CD4-positive, alpha-beta memory T cell (primary cell): ENCODE data around the gene JMJD8. TPM values are rescaled to one million over a fixed set of nuclear protein-coding genes. Genes with fewer than 3 reads are reported as not detected.
A peak's percentile ranks its signal among the peaks of the same experiment; 100 is the strongest.

Experiments used
- CTCF ChIA-PET: fragments of 350-600 bp; sonication (Branson Sonifier 250); formaldehyde crosslinking; loops from one replicate; lab custom pipeline; 2021; ENCODE audit warnings: inconsistent platforms; ENCODE audit not compliant: partially characterized antibody; lab: Charles Lee
- POLR2A ChIA-PET: fragments of 350-600 bp; sonication (Branson Sonifier 250); formaldehyde crosslinking; loops from one replicate; lab custom pipeline; 2021; ENCODE audit not compliant: partially characterized antibody; lab: Charles Lee
- DNase-seq, 5 donors: peaks; one replicate each; pipeline versions ENCODE4 v3.0.0 to v3.0.0-alpha.2; 2020 to 2022; ENCODE audit warnings: mixed read lengths in 1 of 5
- H3K27ac ChIP-seq: one replicate; pipeline ENCODE4 v1.7.0; 2013; ENCODE audit warnings: low read depth, low read length
- H3K27me3 ChIP-seq: 2 replicates; pipeline ENCODE4 v1.7.0; 2013; ENCODE audit warnings: mild to moderate bottlenecking, low read length, moderate library complexity; ENCODE audit not compliant: insufficient read depth
- H3K36me3 ChIP-seq: 2 replicates; pipeline ENCODE4 v1.7.0; 2013; ENCODE audit warnings: mild to moderate bottlenecking, low read length, moderate library complexity; ENCODE audit not compliant: insufficient read depth
- H3K4me1 ChIP-seq: 2 replicates; pipeline ENCODE4 v1.7.0; 2013; ENCODE audit warnings: mild to moderate bottlenecking, low read length, moderate library complexity; ENCODE audit not compliant: insufficient read depth
- H3K4me3 ChIP-seq, 2 donors: one replicate each; pipeline ENCODE4 v1.7.0; 2013; ENCODE audit warnings: low read length in 2 of 2, mild to moderate bottlenecking in 1 of 2
- H3K9me3 ChIP-seq, 2 donors: one replicate each; pipeline ENCODE4 v1.7.0; 2013; ENCODE audit warnings: low read length in 2 of 2, control low read depth in 1 of 2; ENCODE audit not compliant: control insufficient read depth in 1 of 2
- H3K27ac Mint-ChIP-seq, 7 donors: one replicate each; pipeline ENCODE4 v1.8.0; 2020 to 2021; ENCODE audit warnings: mixed read lengths in 7 of 7, mild to moderate bottlenecking in 6 of 7, inconsistent platforms in 3 of 7, moderate library complexity in 3 of 7
- H3K27me3 Mint-ChIP-seq, 2 donors: one replicate each; pipeline ENCODE4 v1.8.0; 2020 to 2021; ENCODE audit warnings: mixed read lengths in 2 of 2
- H3K36me3 Mint-ChIP-seq, 2 donors: one replicate each; pipeline ENCODE4 v1.8.0; 2020 to 2021; ENCODE audit warnings: mixed read lengths in 2 of 2, inconsistent platforms in 1 of 2, mild to moderate bottlenecking in 1 of 2
- H3K4me1 Mint-ChIP-seq, 4 donors: one replicate each; pipeline ENCODE4 v1.8.0; 2020 to 2021; ENCODE audit warnings: mixed read lengths in 4 of 4, mild to moderate bottlenecking in 1 of 4
- H3K4me3 Mint-ChIP-seq, 8 donors: one replicate each; pipeline ENCODE4 v1.8.0; 2020 to 2021; ENCODE audit warnings: mixed read lengths in 8 of 8, mild to moderate bottlenecking in 7 of 8, moderate library complexity in 6 of 8, inconsistent platforms in 3 of 8
- H3K9me3 Mint-ChIP-seq, 8 donors: one replicate each; pipeline ENCODE4 v1.8.0; 2020 to 2021; ENCODE audit warnings: mixed read lengths in 8 of 8, mild to moderate bottlenecking in 5 of 8, inconsistent platforms in 3 of 8, moderate library complexity in 1 of 8
- intact Hi-C: fragments of 100-400 bp; cut with micrococcal nuclease; formaldehyde crosslinking; loops from one replicate; pipeline ENCODE4 v1.15.1; 2023
- polyA plus RNA-seq, 2 donors: library from polyadenylated mRNA; unstranded; fragments of 300-500 nt; fragmentation: Illumina TruSeq; gene quantifications; one replicate each; pipeline ENCODE4 v1.2.3, GENCODE V29; 2021
- total RNA-seq, 2 experiments: library from RNA; stranded (reverse); gene quantifications; one replicate each; pipeline ENCODE4 v1.2.3, GENCODE V29; 2021

Gene JMJD8
- total and polyA plus RNA-seq, 4 experiments from 2014 or later, result 43.9 to 60.3 (median 47.0) TPM

- H3K4me3 Mint-ChIP-seq, result peak within 1 kb of the TSS; percentile 54 to 71 (median 66)
- H3K27ac Mint-ChIP-seq, result peak within 1 kb of the TSS in 4 of 7 donors; percentile 32 to 70 (median 38)
- intact Hi-C loops, result no loop called here
- Histone ChIP-seq H3K9me3 (no peaks in the 10 kb centered on the region), H3K27ac (peak within 1 kb of the TSS; percentile 37), H3K27me3 (no peaks in the 10 kb centered on the region), H3K36me3 (no peaks in the 10 kb centered on the region), H3K4me3 (peak within 1 kb of the TSS; percentile 17 to 45), H3K4me1 (peaks cover 22% of the 10 kb centered on the region)
- peaks cover 0 to 3% (median 0%) of the 10 kb centered on the region in 8 donors for H3K9me3 Mint-ChIP-seq
- H3K4me1 Mint-ChIP-seq, result peaks cover 0 to 28% (median 4%) of the 10 kb centered on the region in 4 donors
- peaks cover 0 to 3% of the 10 kb centered on the region in 2 donors for H3K27me3 Mint-ChIP-seq
- POLR2A ChIA-PET, result interaction anchor here (0.7 to 1.6 kb wide), 4 partner anchors 27 to 54 kb away, joined by 4 to 6 read pairs (median 6); partner anchors contain the start of genes RHBDL1, RHOT2 and STUB1
- peak in 4 of 5 donors; percentile 45 to 57 (median 50) for DNase-seq
- peaks cover 0 to 3% of the 10 kb centered on the region in 2 donors for H3K36me3 Mint-ChIP-seq
- CTCF ChIA-PET, result interaction anchor here (0.8 kb wide), 1 partner anchor 27 kb away, joined by 3 read pairs; the partner anchor contains the start of gene RHOT2
Observed at GRCh38 chr16:641326-642188, 42.6 kb downstream of the JMJD8 start, which contains the start of gene MCRIP2. Gene MCRIP2, plus strand, starts transcription at chr16:641828. Its CDS starts 164 bp downstream, at chr16:641992.

- intact Hi-C loops, result no loop called here
- H3K4me1 Mint-ChIP-seq, result peaks cover 0 to 28% (median 5%) of the 10 kb centered on the region in 4 donors
- no peaks in the 10 kb centered on the region for H3K36me3 ChIP-seq
- peaks cover 0 to 7% of the 10 kb centered on the region in 2 donors for H3K36me3 Mint-ChIP-seq
- DNase-seq, result no peak
- H3K4me3 ChIP-seq, result no peak overlapping the region
- peak overlapping the region in 2 of 7 donors; percentile 35 to 42 for H3K27ac Mint-ChIP-seq
- ChIA-PET CTCF (no interaction called here), POLR2A (no interaction called here)
- peaks cover 22% of the 10 kb centered on the region for H3K4me1 ChIP-seq
- no peak overlapping the region for H3K27ac ChIP-seq
- peak overlapping the region; percentile 43 to 64 (median 54) for H3K4me3 Mint-ChIP-seq
- peaks cover 0 to 7% (median 0%) of the 10 kb centered on the region in 8 donors for H3K9me3 Mint-ChIP-seq
- peaks cover 0 to 3% of the 10 kb centered on the region in 2 donors for H3K27me3 Mint-ChIP-seq
- H3K27me3 ChIP-seq, result no peaks in the 10 kb centered on the region
- no peaks in the 10 kb centered on the region for H3K9me3 ChIP-seq
Observed at GRCh38 chr16:640614-641013, 43.5 kb downstream of the JMJD8 start.

- no peak for DNase-seq
- ChIA-PET CTCF (interaction anchor here (0.5 kb wide), 1 partner anchor 501 kb away, joined by 4 read pairs; no protein-coding TSS in a partner anchor), POLR2A (interaction anchor here (1.1 to 3.5 kb wide), 2 partner anchors 9 to 41 kb away, joined by 3 to 14 read pairs; partner anchors contain the start of gene STUB1)
- Histone ChIP-seq H3K36me3 (no peaks in the 10 kb centered on the region), H3K4me1 (peaks cover 33% of the 10 kb centered on the region), H3K27me3 (no peaks in the 10 kb centered on the region), H3K27ac (no peak overlapping the region), H3K4me3 (no peak overlapping the region), H3K9me3 (no peaks in the 10 kb centered on the region)
- Mint-ChIP-seq H3K4me3 (peak overlapping the region in 2 of 8 donors; percentile 10 to 17), H3K36me3 (peaks cover 0 to 7% of the 10 kb centered on the region in 2 donors), H3K4me1 (peaks cover 0 to 18% (median 5%) of the 10 kb centered on the region in 4 donors), H3K27me3 (peaks cover 0 to 3% of the 10 kb centered on the region in 2 donors), H3K27ac (peak overlapping the region in 1 of 7 donors; percentile 71), H3K9me3 (peaks cover 0 to 7% (median 0%) of the 10 kb centered on the region in 8 donors)
- intact Hi-C loops, result loop anchor here (5.0 kb wide), 1 partner anchor 1333 kb away; the partner anchor contains the start of gene TBL3
Observed at GRCh38 chr16:638836-639235, 45.3 kb downstream of the JMJD8 start.

GRCh38 chr16:638034-638543 is 46.0 kb downstream of the JMJD8 start:
- H3K4me3 Mint-ChIP-seq, result peak overlapping the region in 3 of 8 donors; percentile 12 to 36 (median 22)

GRCh38 chr16:637081-638018 is 46.8 kb downstream of the JMJD8 start:
- POLR2A ChIA-PET, result interaction anchor here (0.7 to 3.5 kb wide), 23 partner anchors 9 to 1631 kb away, joined by 3 to 23 read pairs (median 7); partner anchors contain the start of genes CAPN15, CHTF18, JMJD8 and NHLRC4
- Mint-ChIP-seq H3K4me1 (peaks cover 0 to 10% (median 5%) of the 10 kb centered on the region in 4 donors), H3K27ac (peak overlapping the region; percentile 94 to 100 (median 99)), H3K9me3 (peaks cover 0 to 7% (median 0%) of the 10 kb centered on the region in 8 donors), H3K27me3 (peaks cover 0 to 3% of the 10 kb centered on the region in 2 donors), H3K4me3 (peak overlapping the region; percentile 95 to 100 (median 98)), H3K36me3 (peaks cover 0 to 7% of the 10 kb centered on the region in 2 donors)
- Histone ChIP-seq H3K27me3 (no peaks in the 10 kb centered on the region), H3K36me3 (no peaks in the 10 kb centered on the region), H3K9me3 (no peaks in the 10 kb centered on the region), H3K27ac (peak overlapping the region; percentile 76), H3K4me3 (peak overlapping the region; percentile 81 to 86), H3K4me1 (peaks cover 23% of the 10 kb centered on the region)
- peak in 1 of 5 donors; percentile 88 for DNase-seq
- intact Hi-C loops, result loop anchor here (2.0 to 5.0 kb wide), 2 partner anchors 41 to 1335 kb away; partner anchors contain the start of gene TBL3
- CTCF ChIA-PET, result interaction anchor here (0.8 to 1.6 kb wide), 2 partner anchors 11 to 12 kb away, joined by 3 to 8 read pairs; no protein-coding TSS in a partner anchor

More at GRCh38 chr16:638034-638543, 46.0 kb downstream of the JMJD8 start:
- no peaks in the 10 kb centered on the region for H3K36me3 ChIP-seq
- ChIA-PET CTCF (interaction anchor here (0.5 kb wide), 1 partner anchor 501 kb away, joined by 4 read pairs; no protein-coding TSS in a partner anchor), POLR2A (interaction anchor here (0.7 to 3.5 kb wide), 4 partner anchors 9 to 56 kb away, joined by 3 to 20 read pairs (median 8); partner anchors contain the start of gene STUB1)
- DNase-seq, result no peak
- peaks cover 0 to 7% (median 0%) of the 10 kb centered on the region in 8 donors for H3K9me3 Mint-ChIP-seq
- H3K9me3 ChIP-seq, result no peaks in the 10 kb centered on the region
- H3K36me3 Mint-ChIP-seq, result peaks cover 0 to 7% of the 10 kb centered on the region in 2 donors
- H3K27me3 Mint-ChIP-seq, result peaks cover 0 to 3% of the 10 kb centered on the region in 2 donors
- H3K4me3 ChIP-seq, result no peak overlapping the region
- peaks cover 30% of the 10 kb centered on the region for H3K4me1 ChIP-seq
- H3K27me3 ChIP-seq, result no peaks in the 10 kb centered on the region
- intact Hi-C loops, result loop anchor here (5.0 kb wide), 1 partner anchor 1334 kb away; the partner anchor contains the start of gene TBL3
- H3K27ac Mint-ChIP-seq, result peak overlapping the region in 2 of 7 donors; percentile 70 to 100
- peaks cover 0 to 14% (median 5%) of the 10 kb centered on the region in 4 donors for H3K4me1 Mint-ChIP-seq
- H3K27ac ChIP-seq, result no peak overlapping the region
